ENCODE data around the gene UBAP1L. TPM values are rescaled to one million over a fixed set of nuclear protein-coding genes. Genes with fewer than 3 reads are reported as not detected.
"Not testable (repeated sequence)": the region's sequence is repeated elsewhere in the genome, so short reads cannot be mapped to it uniquely, and the experiment has no call there.

The UBAP1L gene
- total and polyA plus RNA-seq, 8 donors: 2.7 to 12.4 (median 9.4) TPM

GRCh38 chr15:65147902-65148301 lies 32.9 kb upstream of the UBAP1L start:
- no peak for ATAC-seq
- intact Hi-C loops (cut with DNase I): no loop called here
- Histone ChIP-seq H3K27me3 (no peaks in the 10 kb centered on the region), H3K27ac (no peak overlapping the region), H3K36me3 (peaks cover 0 to 60% of the 10 kb centered on the region in 2 donors), H3K9me3 (no peaks in the 10 kb centered on the region), H3K4me1 (no peaks in the 10 kb centered on the region), H3K4me3 (no peak overlapping the region)
- no peak for DNase-seq
- no peak for TF ChIP-seq CTCF (IDR thresholded peaks at IDR 0.05)

DNA sequence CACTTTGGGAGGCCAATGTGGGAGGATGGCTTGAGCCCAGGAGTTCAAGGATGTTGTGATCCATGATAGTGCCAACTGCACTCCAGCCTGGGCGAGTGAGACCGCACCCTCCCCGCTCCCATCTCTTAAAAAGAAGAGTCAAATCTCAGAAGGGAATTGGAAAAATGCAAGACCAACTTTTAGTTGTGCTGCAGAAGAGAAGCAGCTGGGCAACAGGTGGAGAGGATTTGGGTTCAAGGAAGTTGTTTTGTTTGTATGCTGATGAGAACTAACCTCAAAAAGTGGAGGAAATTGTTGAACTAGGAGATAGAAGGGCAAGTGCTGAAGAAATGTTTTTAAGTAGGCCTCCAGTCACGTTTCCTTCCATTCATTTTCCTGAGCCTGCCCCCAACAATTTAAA lies 31.4 kb upstream of the UBAP1L start:
- intact Hi-C loops (cut with DNase I): no loop called here
- Histone ChIP-seq H3K27me3 (no peaks in the 10 kb centered on the region), H3K4me1 (no peaks in the 10 kb centered on the region), H3K9me3 (no peaks in the 10 kb centered on the region), H3K27ac (no peak overlapping the region), H3K4me3 (no peak overlapping the region), H3K36me3 (peaks cover 0 to 45% of the 10 kb centered on the region in 2 donors)
- DNase-seq (no peak), ATAC-seq (no peak)
- TF ChIP-seq CTCF (IDR thresholded peaks at IDR 0.05): no peak

DNA sequence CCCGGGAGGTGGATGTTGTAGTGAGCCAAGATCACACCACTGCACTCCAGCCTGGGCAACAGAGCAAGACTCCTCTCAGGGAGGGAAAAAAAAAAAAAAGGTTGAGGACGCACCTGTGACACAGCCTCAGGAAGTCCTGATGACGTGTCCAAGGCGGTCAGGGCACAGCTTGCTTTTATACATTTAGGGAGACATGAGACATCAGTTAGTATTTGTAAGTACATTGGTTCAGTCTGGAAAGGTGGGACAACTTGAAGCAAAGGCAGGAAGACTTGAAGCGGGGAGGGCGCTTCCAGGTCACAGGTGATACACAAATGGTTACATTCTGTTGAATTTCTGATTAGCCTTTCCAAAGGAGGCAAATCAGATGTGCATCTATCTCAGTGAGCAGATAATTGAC lies 23.6 kb upstream of the UBAP1L start:
- not testable (repeated sequence) for H3K4me3 ChIP-seq

DNA sequence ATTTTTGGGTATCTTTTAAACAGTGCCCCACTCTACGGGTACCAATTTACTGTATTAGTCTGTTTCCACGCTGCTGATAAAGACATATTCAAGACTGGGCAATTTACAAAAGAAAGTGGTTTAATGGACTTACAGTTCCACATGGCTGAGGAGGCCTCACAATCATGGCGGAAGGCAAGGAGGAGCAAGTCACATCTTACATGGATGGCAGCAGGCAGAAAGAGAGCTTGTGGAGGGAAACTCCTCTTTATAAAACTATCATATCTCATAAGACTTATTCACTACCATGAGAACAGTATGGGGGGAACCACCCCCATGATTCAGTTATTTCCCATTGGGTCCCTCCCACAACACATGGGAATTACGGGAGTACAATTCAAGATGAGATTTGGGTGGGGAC lies 22.9 kb upstream of the UBAP1L start:
- ATAC-seq: not testable (repeated sequence)

More for the DNA sequence above, 23.6 kb upstream of the UBAP1L start:
- H3K9me3 ChIP-seq; H3K27ac ChIP-seq; intact Hi-C loops (cut with DNase I); H3K36me3 ChIP-seq; H3K4me1 ChIP-seq; ATAC-seq; H3K27me3 ChIP-seq; DNase-seq: not testable (repeated sequence)

GRCh38 chr15:65137089-65137488 lies 22.1 kb upstream of the UBAP1L start:
- H3K9me3 ChIP-seq; H3K27me3 ChIP-seq; H3K27ac ChIP-seq; ATAC-seq; H3K4me3 ChIP-seq; DNase-seq; H3K36me3 ChIP-seq; intact Hi-C loops (cut with DNase I): not testable (repeated sequence)
- H3K4me1 ChIP-seq: peaks cover 5 to 15% of the 10 kb centered on the region in 2 donors

More for the DNA sequence above, 22.9 kb upstream of the UBAP1L start:
- H3K4me1 ChIP-seq; H3K36me3 ChIP-seq; H3K27ac ChIP-seq; H3K27me3 ChIP-seq; intact Hi-C loops (cut with DNase I); DNase-seq; H3K4me3 ChIP-seq; H3K9me3 ChIP-seq: not testable (repeated sequence)

GRCh38 chr15:65134538-65134937 lies 19.5 kb upstream of the UBAP1L start:
- DNase-seq (no peak), ATAC-seq (no peak)
- intact Hi-C loops (cut with DNase I): no loop called here
- Histone ChIP-seq H3K4me3 (peak overlapping the region in 1 of 2 donors; percentile 80), H3K27me3 (no peaks in the 10 kb centered on the region), H3K9me3 (peaks cover 0 to 6% of the 10 kb centered on the region in 2 donors), H3K27ac (no peak overlapping the region), H3K4me1 (peaks cover 11 to 30% of the 10 kb centered on the region in 2 donors), H3K36me3 (peaks cover 0 to 5% of the 10 kb centered on the region in 2 donors)
- TF ChIP-seq CTCF (IDR thresholded peaks at IDR 0.05): no peak

GRCh38 chr15:65133548-65134200 lies 18.7 kb upstream of the UBAP1L start, which contains the start of gene PDCD7:
Gene PDCD7, minus strand, starts transcription at chr15:65133808. Its CDS starts 27 bp downstream, at chr15:65133781.
- intact Hi-C loops (cut with DNase I): no loop called here
- Histone ChIP-seq H3K27me3 (no peaks in the 10 kb centered on the region), H3K36me3 (peaks cover 0 to 13% of the 10 kb centered on the region in 2 donors), H3K9me3 (peaks cover 0 to 6% of the 10 kb centered on the region in 2 donors), H3K4me3 (peak within 1 kb of the TSS; percentile 77 to 80), H3K4me1 (peaks cover 11 to 30% of the 10 kb centered on the region in 2 donors), H3K27ac (peak within 1 kb of the TSS; percentile 74 to 82)
- peak; percentile 94 for ATAC-seq
- peak; percentile 91 to 97 (median 92) for DNase-seq
- TF ChIP-seq CTCF (IDR thresholded peaks at IDR 0.05): no peak

Measured in left lung (tissue), 10 donors.